HEK293 (cell line): ENCODE data around the gene YIF1B.

ENCODE experiments used
- GLIS2 ChIP-seq: fragments of 450-650 bp; formaldehyde crosslinking; IDR thresholded peaks from 2 replicates; pipeline ENCODE4 v1.5.1; 2016; ENCODE audit warnings: missing biosample characterization, missing genetic modification characterization
- KLF17 ChIP-seq: fragments of 450-650 bp; formaldehyde crosslinking; IDR thresholded peaks from 2 replicates; pipeline ENCODE4 v1.5.1; 2016; ENCODE audit warnings: missing biosample characterization, missing genetic modification characterization
- MYNN ChIP-seq: fragments of 450-650 bp; formaldehyde crosslinking; IDR thresholded peaks from 2 replicates; pipeline ENCODE4 v1.5.1; 2016; ENCODE audit warnings: missing biosample characterization, missing genetic modification characterization, borderline replicate concordance
- SCRT2 ChIP-seq: fragments of 450-650 bp; formaldehyde crosslinking; IDR thresholded peaks from 2 replicates; pipeline ENCODE4 v1.5.1; 2016; ENCODE audit warnings: missing biosample characterization, missing genetic modification characterization
- ZBTB6 ChIP-seq: fragments of 450-650 bp; formaldehyde crosslinking; IDR thresholded peaks from 2 replicates; pipeline ENCODE4 v1.5.1; 2017; ENCODE audit warnings: missing biosample characterization, missing genetic modification characterization
- ZNF10 ChIP-seq: fragments of 450-650 bp; formaldehyde crosslinking; IDR thresholded peaks from 2 replicates; pipeline ENCODE4 v1.5.1; 2017; ENCODE audit warnings: missing biosample characterization, missing genetic modification characterization
- ZNF155 ChIP-seq: fragments of 450-650 bp; formaldehyde crosslinking; IDR thresholded peaks from 2 replicates; pipeline ENCODE4 v1.5.1; 2016; ENCODE audit warnings: missing biosample characterization, missing genetic modification characterization
- ZNF157 ChIP-seq: fragments of 450-650 bp; formaldehyde crosslinking; IDR thresholded peaks from 2 replicates; pipeline ENCODE4 v1.5.1; 2016; ENCODE audit warnings: missing biosample characterization, missing genetic modification characterization
- ZNF16 ChIP-seq: fragments of 450-650 bp; formaldehyde crosslinking; IDR thresholded peaks from 2 replicates; pipeline ENCODE4 v1.5.1; 2016; ENCODE audit warnings: low read depth, missing biosample characterization, missing genetic modification characterization
- ZNF2 ChIP-seq: fragments of 450-650 bp; formaldehyde crosslinking; IDR thresholded peaks from 2 replicates; pipeline ENCODE4 v1.5.1; 2016; ENCODE audit warnings: missing biosample characterization, missing genetic modification characterization
- ZNF423 ChIP-seq: fragments of 450-650 bp; formaldehyde crosslinking; IDR thresholded peaks from 2 replicates; pipeline ENCODE4 v1.5.1; 2016; ENCODE audit warnings: missing biosample characterization, missing genetic modification characterization
- ZNF510 ChIP-seq: fragments of 450-650 bp; formaldehyde crosslinking; IDR thresholded peaks from 2 replicates; pipeline ENCODE4 v1.5.1; 2018; ENCODE audit warnings: mild to moderate bottlenecking, missing genetic modification characterization, missing biosample characterization; ENCODE audit not compliant: insufficient replicate concordance
- ZNF518A ChIP-seq: fragments of 450-650 bp; formaldehyde crosslinking; conservative IDR thresholded peaks from 2 replicates; pipeline ENCODE4 v1.5.1; 2016; ENCODE audit warnings: low read depth, missing biosample characterization, missing genetic modification characterization
- ZNF544 ChIP-seq: fragments of 450-650 bp; formaldehyde crosslinking; IDR thresholded peaks from 2 replicates; pipeline ENCODE4 v1.5.0; 2017; ENCODE audit warnings: missing biosample characterization, missing genetic modification characterization
- ZNF549 ChIP-seq: fragments of 450-650 bp; IDR thresholded peaks from 2 replicates; pipeline ENCODE4 v1.5.1; 2018; ENCODE audit warnings: missing biosample characterization, missing genetic modification characterization, mild to moderate bottlenecking, inconsistent platforms, moderate library complexity
- ZNF585B ChIP-seq: fragments of 450-650 bp; formaldehyde crosslinking; IDR thresholded peaks from 2 replicates; pipeline ENCODE4 v1.5.1; 2016; ENCODE audit warnings: missing biosample characterization, missing genetic modification characterization
- ZNF600 ChIP-seq: fragments of 450-650 bp; formaldehyde crosslinking; IDR thresholded peaks from 2 replicates; pipeline ENCODE4 v1.5.1; 2016; ENCODE audit warnings: missing biosample characterization, missing genetic modification characterization
- TF ChIP-seq, protein P1 (sequence below): fragments of 450-650 bp; formaldehyde crosslinking; IDR thresholded peaks from 2 replicates; pipeline ENCODE4 v1.5.1; 2016; ENCODE audit warnings: missing biosample characterization, missing genetic modification characterization
- TF ChIP-seq, protein P2 (sequence below): fragments of 450-650 bp; formaldehyde crosslinking; IDR thresholded peaks from 2 replicates; pipeline ENCODE4 v1.5.1; 2016; ENCODE audit warnings: missing biosample characterization, missing genetic modification characterization
- TF ChIP-seq, protein P3 (sequence below): fragments of 450-650 bp; formaldehyde crosslinking; IDR thresholded peaks from 2 replicates; pipeline ENCODE4; 2016; ENCODE audit warnings: missing biosample characterization, missing genetic modification characterization
- TF ChIP-seq, protein P4 (sequence below): fragments of 450-650 bp; formaldehyde crosslinking; IDR thresholded peaks from 2 replicates; pipeline ENCODE4 v1.5.1; 2016; ENCODE audit warnings: missing biosample characterization, missing genetic modification characterization, borderline replicate concordance
- TF ChIP-seq, protein P5 (sequence below): fragments of 450-650 bp; formaldehyde crosslinking; IDR thresholded peaks from 2 replicates; pipeline ENCODE4 v1.5.1; 2017; ENCODE audit warnings: missing biosample characterization, mild to moderate bottlenecking, missing genetic modification characterization, moderate library complexity

YIF1B gene

DNA sequence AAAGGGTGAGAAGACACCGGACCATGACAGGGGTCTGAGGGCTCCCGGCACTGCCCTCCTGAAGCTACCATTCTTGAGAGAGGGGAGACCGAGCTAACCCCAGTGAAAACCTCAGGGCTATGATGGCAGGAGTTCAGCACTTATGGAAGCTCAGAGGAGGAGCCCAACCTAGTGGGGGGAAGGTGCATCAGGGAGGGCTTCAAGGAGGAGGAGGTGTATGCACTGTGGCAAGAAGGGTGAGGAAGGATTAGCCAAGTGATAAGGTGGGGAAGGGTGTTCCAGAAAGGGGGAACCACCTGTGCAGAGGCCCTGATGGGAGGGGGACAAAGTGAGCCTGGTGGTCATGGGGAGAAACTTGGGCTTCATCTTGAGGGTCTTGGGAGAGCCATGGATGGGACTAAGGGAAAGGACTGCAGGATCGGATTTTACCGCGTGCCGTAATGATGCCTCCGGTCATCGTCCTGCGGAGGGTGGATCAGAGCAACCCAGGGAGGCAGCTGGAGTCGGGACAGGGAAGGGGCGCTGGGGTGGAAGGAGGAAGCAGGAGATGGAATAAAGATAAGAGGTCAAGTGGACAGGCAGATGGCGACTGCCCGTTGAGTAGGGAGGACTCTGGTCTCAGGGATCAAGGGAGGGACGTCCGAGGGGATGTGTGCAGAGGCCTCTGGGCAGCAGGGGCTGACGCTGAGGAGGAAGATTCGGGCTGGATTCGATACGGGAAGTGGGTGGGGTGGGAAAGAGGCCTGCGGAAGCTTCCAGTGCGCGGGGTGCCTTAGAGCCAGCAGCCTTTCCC lies 45.3 kb upstream of the YIF1B start (continued):
- no peak for TF ChIP-seq ZNF518A
- TF ChIP-seq, protein P1, sequence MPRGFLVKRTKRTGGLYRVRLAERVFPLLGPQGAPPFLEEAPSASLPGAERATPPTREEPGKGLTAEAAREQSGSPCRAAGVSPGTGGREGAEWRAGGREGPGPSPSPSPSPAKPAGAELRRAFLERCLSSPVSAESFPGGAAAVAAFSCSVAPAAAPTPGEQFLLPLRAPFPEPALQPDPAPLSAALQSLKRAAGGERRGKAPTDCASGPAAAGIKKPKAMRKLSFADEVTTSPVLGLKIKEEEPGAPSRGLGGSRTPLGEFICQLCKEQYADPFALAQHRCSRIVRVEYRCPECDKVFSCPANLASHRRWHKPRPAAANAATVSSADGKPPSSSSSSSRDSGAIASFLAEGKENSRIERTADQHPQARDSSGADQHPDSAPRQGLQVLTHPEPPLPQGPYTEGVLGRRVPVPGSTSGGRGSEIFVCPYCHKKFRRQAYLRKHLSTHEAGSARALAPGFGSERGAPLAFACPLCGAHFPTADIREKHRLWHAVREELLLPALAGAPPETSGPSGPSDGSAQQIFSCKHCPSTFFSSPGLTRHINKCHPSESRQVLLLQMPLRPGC (tag by site-specific recombination), result no peak
- TF ChIP-seq, protein P2, sequence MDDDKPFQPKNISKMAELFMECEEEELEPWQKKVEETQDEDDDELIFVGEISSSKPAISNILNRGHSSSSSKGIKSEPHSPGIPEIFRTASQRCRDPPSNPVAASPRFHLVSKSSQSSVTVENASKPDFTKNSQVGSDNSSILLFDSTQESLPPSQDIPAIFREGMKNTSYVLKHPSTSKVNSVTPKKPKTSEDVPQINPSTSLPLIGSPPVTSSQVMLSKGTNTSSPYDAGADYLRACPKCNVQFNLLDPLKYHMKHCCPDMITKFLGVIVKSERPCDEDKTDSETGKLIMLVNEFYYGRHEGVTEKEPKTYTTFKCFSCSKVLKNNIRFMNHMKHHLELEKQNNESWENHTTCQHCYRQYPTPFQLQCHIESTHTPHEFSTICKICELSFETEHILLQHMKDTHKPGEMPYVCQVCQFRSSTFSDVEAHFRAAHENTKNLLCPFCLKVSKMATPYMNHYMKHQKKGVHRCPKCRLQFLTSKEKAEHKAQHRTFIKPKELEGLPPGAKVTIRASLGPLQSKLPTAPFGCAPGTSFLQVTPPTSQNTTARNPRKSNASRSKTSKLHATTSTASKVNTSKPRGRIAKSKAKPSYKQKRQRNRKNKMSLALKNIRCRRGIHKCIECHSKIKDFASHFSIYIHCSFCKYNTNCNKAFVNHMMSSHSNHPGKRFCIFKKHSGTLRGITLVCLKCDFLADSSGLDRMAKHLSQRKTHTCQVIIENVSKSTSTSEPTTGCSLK (tag by site-specific recombination), result no peak
- TF ChIP-seq SCRT2 (tag by site-specific recombination), result no peak
- TF ChIP-seq GLIS2 (tag by site-specific recombination), result no peak
- TF ChIP-seq, protein P3, sequence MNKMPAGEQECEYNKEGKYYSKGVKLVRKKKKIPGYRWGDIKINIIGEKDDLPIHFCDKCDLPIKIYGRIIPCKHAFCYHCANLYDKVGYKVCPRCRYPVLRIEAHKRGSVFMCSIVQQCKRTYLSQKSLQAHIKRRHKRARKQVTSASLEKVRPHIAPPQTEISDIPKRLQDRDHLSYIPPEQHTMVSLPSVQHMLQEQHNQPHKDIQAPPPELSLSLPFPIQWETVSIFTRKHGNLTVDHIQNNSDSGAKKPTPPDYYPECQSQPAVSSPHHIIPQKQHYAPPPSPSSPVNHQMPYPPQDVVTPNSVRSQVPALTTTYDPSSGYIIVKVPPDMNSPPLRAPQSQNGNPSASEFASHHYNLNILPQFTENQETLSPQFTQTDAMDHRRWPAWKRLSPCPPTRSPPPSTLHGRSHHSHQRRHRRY (tag by site-specific recombination), result no peak
- TF ChIP-seq ZNF549, result no peak
- TF ChIP-seq ZBTB6 (tag by site-specific recombination), result no peak
- peak; percentile 52; the same call in 1 of the 2 replicates for TF ChIP-seq ZNF423
- peak; percentile 89 for TF ChIP-seq ZNF600
- no peak for TF ChIP-seq MYNN (tag by site-specific recombination)
- no peak for TF ChIP-seq ZNF2 (tag by site-specific recombination)
- TF ChIP-seq ZNF157 (tag by site-specific recombination), result no peak
- no peak for TF ChIP-seq ZNF510 (tag by site-specific recombination)
- TF ChIP-seq KLF17 (tag by site-specific recombination), result no peak; the same call in 1 of the 2 replicates
- TF ChIP-seq ZNF155 (tag by site-specific recombination), result no peak
- TF ChIP-seq ZNF544 (tag by site-specific recombination), result no peak
- TF ChIP-seq, protein P4, sequence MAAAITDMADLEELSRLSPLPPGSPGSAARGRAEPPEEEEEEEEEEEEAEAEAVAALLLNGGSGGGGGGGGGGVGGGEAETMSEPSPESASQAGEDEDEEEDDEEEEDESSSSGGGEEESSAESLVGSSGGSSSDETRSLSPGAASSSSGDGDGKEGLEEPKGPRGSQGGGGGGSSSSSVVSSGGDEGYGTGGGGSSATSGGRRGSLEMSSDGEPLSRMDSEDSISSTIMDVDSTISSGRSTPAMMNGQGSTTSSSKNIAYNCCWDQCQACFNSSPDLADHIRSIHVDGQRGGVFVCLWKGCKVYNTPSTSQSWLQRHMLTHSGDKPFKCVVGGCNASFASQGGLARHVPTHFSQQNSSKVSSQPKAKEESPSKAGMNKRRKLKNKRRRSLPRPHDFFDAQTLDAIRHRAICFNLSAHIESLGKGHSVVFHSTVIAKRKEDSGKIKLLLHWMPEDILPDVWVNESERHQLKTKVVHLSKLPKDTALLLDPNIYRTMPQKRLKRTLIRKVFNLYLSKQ, result no peak
- no peak for TF ChIP-seq ZNF16 (tag by site-specific recombination)
- TF ChIP-seq ZNF10 (tag by site-specific recombination), result no peak
- no peak for TF ChIP-seq ZNF585B
- TF ChIP-seq, protein P5, sequence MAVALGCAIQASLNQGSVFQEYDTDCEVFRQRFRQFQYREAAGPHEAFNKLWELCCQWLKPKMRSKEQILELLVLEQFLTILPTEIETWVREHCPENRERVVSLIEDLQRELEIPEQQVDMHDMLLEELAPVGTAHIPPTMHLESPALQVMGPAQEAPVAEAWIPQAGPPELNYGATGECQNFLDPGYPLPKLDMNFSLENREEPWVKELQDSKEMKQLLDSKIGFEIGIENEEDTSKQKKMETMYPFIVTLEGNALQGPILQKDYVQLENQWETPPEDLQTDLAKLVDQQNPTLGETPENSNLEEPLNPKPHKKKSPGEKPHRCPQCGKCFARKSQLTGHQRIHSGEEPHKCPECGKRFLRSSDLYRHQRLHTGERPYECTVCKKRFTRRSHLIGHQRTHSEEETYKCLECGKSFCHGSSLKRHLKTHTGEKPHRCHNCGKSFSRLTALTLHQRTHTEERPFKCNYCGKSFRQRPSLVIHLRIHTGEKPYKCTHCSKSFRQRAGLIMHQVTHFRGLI (tag by site-specific recombination), result peak; percentile 71
